Fibroblast of skin of right biceps (primary cell): Measurements from ENCODE around the gene SPART.
"Not testable (repeated sequence)": the region's sequence is repeated elsewhere in the genome, so short reads cannot be mapped to it uniquely, and the experiment has no call there.

Experiments
- DNase-seq: peaks from one replicate; pipeline ENCODE4 v3.0.0-alpha.2; 2013

SPART gene

DNA sequence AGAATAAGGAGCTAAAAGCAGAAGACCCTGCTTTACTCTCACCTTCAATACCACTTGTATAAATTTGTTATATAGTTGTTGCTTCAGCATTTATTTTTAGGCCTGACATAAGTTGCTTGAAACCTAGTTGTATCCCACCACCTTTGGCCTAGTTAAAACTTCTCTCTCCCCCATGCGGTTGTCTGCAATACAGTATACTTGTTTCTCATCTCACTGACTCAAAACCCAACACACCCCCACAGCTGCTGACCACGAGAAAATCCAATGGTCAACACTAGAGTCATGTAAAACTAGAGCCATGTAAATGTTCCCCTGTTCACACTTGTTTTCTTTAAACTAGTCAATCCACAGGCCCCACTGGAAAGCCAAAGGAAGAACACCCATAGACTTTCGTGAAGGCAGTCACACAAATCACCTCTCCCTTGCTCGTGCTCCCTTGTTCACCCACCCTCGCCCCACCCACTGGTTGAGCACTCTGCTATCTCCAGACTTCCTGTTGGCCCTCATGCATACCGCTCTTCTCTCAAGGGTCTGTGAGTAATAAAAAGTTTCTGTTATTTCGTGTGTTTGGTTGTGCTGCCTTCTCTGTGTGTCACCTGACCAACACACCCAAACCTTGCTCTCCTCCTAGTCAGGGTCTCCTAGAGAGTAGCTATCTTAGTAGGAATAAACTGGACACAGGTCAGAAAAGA lies 35.6 kb downstream of the SPART start:
- DNase-seq = no peak

DNA sequence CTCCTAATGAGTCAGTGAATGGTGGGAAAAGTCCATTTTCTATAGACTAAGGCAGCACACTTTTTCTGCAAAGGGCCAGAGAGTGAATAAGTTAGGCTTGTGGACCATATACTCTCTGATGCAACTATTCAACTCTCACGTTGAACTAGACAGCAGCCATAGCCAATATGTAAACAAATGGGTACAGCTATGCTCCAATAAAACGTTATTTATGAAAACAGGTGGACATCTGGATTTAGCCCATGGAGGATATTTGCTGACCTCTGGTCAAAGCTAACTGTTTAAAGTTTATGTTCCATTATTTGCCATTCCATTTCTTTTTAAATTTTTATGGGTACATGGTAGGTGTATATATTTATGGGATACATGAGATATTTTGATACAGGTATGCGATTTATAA lies 43.9 kb downstream of the SPART start:
- no peak for DNase-seq

DNA sequence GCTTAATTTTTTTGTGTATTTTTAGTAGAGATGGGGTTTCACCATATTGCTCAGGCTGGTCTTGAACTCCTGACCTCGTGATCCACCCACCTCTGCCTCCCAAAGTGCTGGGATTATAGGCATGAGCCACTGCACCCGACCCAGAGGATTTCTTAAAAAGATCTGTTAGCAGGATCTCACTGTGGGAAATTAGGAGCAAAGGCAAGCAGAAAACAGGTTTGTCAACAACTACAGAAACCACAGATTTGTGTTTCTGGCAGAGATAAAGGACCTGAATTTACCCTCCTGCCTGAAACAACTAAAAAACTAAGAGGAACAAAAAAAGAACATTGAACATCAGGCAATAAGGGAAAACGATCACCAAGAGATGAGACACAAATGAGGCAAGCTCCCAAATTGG lies 46.7 kb downstream of the SPART start:
- not testable (repeated sequence) for DNase-seq

DNA sequence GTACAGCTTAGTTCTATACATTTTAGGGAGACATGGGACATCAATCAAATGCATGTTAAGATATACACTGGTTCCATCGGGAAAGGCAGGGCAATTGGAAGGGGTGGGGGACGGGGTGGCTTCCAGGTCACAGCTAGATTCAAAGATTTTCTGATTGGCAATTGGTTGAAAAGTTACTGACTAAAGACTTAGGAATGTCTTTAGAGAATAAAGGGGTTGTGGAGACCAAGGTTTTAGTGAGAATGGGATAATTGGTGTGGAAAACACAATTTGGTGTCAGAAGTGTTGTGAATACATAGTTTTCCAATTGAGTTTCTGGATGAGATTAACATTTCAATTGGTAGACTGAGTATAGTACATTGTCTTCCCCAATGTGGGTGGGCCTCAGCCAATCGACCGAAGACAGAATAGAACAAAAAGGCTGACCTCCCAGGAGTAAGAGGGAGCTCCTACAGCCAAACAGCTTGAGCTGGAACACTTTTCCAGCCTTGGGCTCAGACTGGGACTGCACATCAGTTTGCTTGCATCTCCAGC lies 47.6 kb downstream of the SPART start:
- DNase-seq = peak; percentile 20

DNA sequence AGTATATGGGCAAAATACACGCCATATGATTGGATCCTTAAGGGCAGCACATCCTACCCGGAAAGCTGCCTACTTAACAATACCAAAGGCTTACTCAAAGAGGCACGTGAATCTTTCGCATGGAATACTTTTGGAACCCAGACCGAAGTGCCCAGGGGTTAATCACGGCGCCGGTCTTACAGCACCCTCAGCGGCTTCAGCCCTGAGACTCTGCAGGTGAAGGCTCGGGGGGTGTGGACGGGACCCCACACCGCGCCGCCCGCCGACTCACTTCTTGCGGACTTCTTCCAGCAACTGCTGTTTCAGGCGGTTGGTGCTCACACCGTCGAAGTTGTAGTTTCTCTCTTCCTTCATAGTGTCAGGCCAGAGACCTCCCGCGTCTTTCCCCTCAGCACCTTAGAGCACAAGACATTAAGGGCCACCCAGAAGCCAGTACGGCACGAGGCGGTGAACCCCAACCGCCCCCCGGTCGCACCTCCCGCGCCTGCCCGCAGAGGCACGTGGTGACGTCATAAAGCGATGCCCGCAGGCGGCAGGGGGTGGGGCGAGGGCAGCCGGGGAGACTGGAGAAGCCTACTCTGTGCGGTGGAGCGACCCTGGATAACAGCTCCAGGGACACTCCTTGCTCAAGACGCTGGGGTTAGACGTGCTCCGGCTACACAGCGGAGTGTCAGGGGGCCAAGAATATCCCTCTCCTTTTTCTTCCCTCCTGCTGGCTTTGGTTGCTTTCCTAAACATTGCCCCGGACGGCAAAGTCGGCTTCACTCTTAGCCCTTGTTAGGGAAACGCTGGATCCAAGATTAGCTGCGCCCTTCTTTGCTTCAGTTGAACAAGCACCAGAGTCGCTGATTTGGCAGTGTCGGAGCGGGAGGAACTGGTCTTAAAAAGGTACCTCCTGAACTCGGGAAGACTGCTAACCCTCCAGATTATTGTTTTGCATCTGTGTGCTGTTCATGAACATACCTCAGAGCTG lies 48.5 kb downstream of the SPART start, which contains the start of gene CCDC169:
TSS of gene CCDC169 (minus strand) at position 449 of the 973 bp plus-strand sequence. CDS start at position 354, 95 bp downstream.
- peak; percentile 69 for DNase-seq

DNA sequence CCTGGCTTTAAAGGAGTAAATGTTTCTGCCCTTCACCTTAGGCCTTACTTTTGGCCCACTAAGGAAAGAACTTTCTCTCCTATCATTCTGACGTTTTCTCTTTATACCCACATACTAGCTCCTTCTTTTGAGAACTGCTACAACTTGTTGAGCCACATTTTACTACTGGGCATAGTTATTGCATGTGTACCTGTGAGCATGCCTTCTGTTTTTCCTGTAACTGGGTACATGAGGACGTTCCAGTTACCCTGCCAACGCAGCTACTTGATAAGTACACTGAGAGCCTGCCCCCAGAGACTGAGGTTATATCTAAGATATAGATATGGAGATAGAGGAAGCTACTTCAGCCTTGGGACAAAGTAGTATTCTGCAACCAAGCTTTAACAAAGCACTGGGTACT lies 52.1 kb downstream of the SPART start:
- DNase-seq = no peak

DNA sequence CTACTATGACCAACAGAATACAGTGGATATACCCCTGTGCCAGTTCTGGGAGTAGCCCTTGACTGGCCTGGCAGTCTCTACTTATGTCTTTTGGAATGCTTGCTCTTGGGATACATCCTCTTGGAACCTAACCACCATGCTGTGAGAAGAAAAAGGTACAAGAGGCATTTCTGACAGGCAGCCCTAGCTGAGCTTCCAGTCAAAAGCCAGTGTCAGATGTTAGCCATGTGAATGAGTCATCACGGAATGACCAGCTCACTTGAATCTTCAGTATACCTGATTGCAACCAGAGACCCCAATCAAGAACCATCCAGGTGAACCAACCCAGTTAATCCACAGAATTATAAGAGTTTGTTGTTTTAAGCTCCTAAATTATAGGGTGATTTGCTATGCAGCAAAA lies 52.7 kb downstream of the SPART start:
- DNase-seq = no peak

DNA sequence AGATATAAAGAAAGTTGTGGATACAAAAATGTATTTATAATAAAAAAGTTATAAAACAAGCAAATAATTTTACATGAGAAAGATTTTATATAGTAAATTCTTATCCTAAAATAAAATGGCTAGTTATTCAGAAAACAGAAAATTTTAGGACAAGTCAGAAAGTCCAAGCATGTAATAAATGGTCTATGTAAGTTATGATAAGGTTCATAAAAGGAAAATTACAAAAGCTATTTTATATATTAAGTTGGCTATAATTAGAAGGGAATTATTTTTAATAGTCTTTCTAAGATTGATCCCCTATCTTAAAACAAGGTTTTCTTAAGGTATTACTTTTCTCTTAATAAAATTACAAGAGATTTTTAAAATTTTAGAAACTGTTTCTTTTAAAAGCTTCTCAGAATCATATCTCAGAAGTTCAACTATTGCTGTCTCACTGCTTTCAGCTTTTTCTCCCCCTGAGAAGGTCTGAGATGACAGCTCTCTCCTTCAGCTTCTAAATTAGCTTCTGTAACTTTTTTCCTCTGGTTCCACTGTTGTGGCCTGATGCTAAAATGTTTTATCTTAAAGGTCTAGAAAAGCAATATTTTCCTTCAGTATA lies 57.3 kb downstream of the SPART start:
- DNase-seq = no peak

DNA sequence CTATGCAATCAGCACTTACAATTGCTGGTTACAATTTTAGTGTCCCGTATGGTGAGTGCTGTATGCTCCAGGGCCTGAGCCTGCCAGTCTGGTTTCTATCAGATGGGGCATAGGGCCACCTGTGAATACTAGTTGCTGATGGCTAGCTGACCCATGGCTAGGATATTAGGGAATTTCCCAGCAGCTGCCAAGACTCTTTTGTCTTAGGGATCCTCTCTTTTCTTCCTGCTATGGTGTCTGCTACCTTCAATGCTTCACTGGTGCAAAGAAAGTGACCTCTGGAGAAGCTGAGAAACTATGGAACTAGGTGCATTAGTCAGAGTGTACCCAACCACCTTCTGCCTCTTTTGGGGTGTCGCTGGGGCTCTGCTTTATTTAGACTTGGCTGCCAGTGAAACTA lies 60.2 kb downstream of the SPART start:
- no peak for DNase-seq

DNA sequence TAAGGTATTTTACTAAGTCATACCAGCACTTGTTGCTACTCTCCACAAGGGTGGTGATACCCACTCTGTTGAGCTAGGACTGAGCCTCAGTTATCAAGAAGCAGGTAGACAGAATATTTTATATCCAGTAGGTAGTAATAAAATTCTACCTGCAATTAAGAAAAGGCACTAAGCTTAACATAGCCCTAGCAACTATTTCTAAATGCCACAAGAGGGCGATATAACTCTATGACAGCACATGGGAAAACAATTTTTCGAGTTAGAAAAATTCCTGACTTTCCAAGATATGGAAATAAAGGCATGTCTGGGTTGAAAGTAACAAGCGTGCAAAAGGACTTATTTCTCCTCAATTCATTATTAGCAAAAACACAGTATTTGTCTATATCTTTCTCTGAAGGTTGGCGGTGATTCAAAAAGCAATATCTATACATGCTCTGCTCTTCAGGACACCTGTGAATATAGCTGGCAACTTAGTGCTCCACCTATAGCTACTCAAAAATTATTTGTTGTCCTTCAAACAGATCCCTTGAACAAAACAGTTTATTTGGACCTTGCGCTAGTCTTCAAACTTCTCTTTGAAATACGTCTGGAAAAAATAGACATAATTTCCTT lies 63.3 kb downstream of the SPART start:
- peak; percentile 43 for DNase-seq

DNA sequence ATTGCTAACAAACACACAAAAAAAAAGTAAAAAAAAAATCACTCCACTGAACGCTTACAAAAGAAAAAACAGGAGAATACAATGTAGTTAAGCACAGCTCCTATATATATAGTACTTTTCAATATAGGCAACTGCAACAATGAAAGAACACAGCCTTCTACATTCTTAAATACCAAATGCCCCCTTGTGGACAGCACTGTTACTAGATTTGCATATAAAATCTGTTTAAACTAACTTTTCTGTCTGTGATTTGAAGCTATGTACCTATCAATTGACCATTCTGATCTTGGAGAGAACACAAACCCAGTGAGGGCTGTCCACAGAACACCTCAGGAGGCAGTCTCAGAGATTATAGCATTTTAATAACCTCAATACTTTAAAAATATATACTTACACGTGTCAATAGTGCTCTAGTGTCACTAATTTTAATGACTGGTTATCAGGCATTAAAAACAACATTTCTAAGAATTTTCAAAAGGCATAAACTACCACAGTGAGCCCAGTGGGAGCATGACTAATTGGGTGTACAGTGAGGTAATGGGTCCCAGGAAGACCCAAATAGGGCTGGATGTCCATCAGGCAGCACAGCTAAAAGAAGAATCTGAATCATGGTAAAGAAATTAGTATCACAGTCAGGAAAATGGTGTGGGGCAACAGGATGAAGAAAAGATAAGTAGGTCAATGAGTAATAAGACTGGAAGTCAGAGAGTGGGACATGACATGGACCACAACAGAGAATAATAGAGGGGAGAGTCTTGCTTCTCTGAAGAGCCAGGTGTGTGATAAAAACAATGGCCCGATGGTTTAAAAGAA lies 70.8 kb downstream of the SPART start:
- DNase-seq = peak; percentile 68

DNA sequence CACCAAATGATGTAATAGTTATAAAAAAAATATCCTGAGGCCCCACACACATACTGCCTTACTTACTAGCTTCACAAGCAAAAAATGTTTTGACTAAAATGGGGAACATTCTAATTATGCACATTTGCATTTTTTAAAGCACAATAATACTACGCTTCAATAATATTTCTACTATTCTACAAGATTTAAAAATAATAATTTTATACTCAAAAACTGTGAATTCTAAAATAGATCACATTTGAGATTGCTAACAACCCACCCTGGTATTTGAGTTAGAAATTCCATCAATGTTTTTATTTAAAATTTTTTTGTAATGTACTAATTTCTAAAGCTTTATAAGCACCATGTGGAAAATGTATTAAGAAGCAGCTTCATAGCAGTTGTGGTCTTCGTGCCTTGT lies 72.8 kb downstream of the SPART start:
- no peak for DNase-seq

DNA sequence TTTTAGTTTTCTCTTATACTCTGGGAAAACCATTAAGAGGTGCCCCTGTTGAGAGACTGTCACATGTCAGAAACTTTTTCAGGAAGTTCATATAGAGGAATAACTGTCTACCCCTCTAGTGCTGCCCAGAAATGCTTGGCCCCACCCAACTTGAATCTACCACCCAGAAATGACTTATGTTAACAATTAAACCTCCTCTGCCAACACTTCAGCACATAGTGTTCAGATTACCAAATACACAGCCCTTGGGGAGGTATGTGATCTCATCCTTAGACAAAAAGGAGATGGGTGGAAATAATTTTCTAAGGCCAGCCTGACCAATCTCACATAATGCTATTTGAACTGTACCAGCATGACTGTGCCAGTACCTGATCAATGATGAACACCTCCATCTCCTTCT lies 84.2 kb downstream of the SPART start:
- no peak for DNase-seq

DNA sequence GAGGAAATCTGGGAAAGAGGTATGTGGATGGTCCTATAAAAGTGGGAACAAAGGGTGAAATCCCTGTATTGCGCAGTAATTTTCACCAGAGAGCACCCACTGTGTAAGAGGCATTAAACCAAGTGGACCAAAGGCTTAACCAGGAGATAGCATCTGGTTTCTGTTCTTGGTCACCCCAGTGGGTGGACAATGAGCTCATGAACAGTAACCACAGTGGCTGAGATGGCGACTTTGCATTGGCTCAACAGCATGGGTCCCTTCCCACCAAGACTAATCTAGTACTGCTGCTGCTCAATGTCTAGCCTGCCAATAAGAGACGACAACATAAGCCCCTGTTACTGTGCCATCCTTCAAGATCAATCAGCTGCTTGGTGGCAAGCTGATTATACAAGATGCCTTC lies 85.2 kb downstream of the SPART start:
- no peak for DNase-seq

DNA sequence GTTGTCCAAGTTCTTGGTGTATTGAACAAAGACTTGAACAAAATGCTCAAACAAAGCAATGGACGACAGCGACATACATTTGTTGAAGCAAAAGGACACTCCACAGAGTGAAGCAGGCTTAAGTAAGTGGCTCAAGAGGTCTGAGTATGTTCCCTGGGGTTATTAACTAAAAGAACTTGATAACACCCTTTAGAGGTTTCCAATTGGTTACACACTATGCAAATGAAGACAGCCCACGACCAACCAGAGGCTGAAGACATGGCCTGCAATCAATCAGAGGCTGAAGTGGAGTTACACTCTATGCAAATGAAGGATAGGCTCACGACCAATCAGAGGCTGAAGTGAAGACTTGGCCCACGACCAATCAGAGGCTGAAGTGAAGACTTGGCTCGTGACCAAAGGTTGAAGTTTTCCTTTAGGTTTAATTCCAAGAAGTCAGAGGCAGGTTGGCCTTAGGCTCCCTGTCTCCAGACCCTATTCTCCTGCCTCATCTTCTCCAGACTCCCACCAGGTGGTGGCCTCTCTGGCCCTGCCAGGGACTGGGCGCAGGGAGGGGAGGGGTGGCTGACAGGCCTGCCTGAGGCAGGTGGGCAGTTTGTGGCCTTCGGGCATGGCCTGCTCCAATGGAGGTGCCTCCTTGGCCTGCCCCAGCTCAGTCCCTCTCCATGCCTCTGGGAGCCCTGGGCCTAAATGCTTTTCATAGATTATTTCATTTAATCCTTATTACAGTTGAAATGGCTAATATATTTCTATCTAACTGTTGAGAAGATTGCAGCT lies 86.6 kb downstream of the SPART start:
- no peak for DNase-seq

DNA sequence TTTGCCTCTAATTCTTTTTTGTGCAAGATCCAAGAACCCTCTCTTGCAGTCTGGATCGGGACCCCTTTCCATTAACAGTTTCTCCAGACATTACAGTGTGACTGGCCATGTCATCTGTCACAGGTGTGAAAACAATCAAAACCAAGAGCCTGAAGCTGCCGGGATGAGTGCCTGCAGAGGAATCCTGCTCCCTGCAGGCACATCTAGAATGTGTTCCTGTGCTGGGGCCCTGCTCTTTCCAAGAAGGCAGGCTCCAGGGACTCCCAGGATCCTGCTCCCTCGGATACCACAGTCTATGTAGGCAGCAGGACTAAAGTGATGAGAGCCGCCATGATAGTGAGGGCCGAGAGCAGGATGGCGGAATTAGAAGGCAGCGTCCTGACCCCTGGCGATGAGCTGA lies 87.4 kb downstream of the SPART start:
- no peak for DNase-seq
